Melanocyte of skin (primary cell): ENCODE data around the gene AP2M1. TPM values are rescaled to one million over a fixed set of nuclear protein-coding genes. Genes with fewer than 3 reads are reported as not detected.

Experiments used
- total RNA-seq, 2 donors: library from RNA; depleted of rRNA; stranded (reverse); fragments of >200 nt; gene quantifications; 2 replicates each; pipeline ENCODE4 v1.2.3, GENCODE V29; 2012

Gene AP2M1
- total RNA-seq = 100 to 1,000 TPM; 214 to 239 TPM

GRCh38 chr3:184174646-184175492, at the start of gene AP2M1:
AP2M1 (plus strand) TSS chr3:184174855; CDS start chr3:184176994, 2,139 bp downstream.

DNA sequence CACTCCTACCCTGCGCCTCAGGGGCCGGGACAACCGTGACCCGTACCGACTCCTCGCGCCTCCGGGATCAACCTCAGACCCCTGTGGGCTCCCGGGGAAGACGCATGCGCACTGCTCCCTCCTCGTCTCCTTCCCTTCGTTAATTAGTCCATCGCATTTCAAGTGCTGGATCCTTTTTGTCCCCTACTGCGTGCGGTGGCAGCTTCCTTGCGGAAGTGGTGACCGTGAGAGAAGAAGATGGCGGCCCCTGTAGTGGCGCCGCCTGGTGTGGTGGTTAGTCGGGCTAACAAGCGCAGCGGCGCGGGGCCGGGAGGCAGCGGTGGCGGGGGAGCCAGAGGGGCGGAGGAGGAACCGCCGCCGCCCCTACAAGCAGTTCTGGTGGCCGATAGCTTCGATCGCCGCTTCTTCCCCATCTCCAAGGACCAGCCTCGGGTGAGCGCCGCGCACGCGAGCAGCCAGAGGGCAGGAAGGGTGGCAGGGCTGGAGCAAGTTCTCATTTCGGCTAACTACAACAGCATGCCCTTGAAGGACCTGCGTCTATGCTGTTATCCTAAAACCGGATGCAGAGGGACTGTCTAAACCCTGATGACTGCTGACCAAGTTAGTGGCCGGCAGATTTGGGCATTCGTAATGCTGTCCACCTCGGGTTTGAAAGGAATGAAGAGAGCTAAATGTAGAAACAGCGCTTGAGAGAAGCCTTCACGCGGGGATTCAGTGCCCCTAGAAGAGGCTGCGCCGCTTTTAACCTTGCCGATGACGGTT, 39.3 kb upstream of the AP2M1 start, which contains the start of gene EIF2B5:
TSS of gene EIF2B5 (plus strand) at position 210 of the 762 bp plus-strand sequence. CDS start at position 238, 28 bp downstream.

GRCh38 chr3:184154885-184155643, 19.6 kb upstream of the AP2M1 start, which contains the start of gene DVL3:
DVL3 (plus strand) TSS chr3:184155377; CDS start chr3:184155636, 259 bp downstream.

GRCh38 chr3:184186184-184186901, 11.7 kb downstream of the AP2M1 start, which contains the start of gene ABCF3:
ABCF3 (plus strand) TSS chr3:184186199; CDS start chr3:184186208, 9 bp downstream.

DNA sequence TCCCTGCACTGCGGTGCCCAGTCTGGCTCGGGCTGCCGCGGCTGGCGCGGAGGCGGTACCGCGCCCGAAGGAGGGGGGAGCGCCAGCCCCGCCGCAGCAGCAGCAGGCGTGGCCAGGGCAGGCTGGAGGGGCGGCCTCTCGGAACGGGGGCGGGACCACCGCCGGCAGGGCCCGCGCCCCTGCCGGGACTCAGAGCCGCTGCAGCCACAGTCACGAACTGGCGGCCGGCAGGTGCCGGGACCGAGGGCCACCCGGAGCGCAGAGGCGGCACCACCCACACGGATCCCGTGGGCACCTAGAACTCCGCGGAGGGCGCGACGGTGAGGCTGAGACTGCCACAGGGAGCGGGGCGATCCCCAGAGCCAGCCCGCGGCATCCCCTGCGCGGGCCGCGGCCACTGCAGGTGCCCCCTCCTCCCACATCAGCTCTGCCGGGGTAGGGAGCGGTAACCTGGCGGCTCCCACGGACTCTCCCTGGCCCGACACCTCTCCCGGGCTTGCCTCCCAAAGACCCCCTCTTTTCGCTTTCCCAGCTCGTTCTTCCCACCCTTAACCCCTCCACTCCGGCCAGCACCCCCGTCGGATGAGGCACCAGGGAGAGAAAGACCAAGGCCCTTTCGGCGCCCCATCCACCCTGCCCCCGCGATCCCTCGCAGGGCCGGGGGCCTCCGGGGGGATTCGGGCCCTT, 54.9 kb downstream of the AP2M1 start, which contains the start of gene VWA5B2:
TSS of gene VWA5B2 (plus strand) at position 192 of the 687 bp plus-strand sequence. CDS start 944 bp downstream, outside the sequence.

Other genes starting within 250 kb of the AP2M1 start
- 10 to 100 TPM; 20.0 to 21.6 TPM for gene ABCC5, start 157.0 kb upstream of the AP2M1 start, total RNA-seq
- not detected for gene HTR3D, start 143.1 kb upstream of the AP2M1 start, total RNA-seq
- gene HTR3C, start 121.8 kb upstream of the AP2M1 start, total RNA-seq = not detected
- not detected for gene HTR3E, start 77.8 kb upstream of the AP2M1 start, total RNA-seq
- gene EIF2B5, start 39.5 kb upstream of the AP2M1 start, total RNA-seq = 10 to 100 TPM; 35.4 to 45.6 TPM
- 10 to 100 TPM; 41.0 to 54.7 TPM for gene DVL3, start 19.5 kb upstream of the AP2M1 start, total RNA-seq
- gene ABCF3, start 11.3 kb downstream of the AP2M1 start, total RNA-seq = 10 to 100 TPM; 39.9 to 52.9 TPM
- not detected for gene VWA5B2, start 54.7 kb downstream of the AP2M1 start, total RNA-seq
- 10 to 100 TPM; 68.8 to 88.9 TPM for gene ALG3, start 74.1 kb downstream of the AP2M1 start, total RNA-seq
- 1 to 10 TPM; 3.8 to 9.0 TPM for gene EEF1AKMT4, start 74.8 kb downstream of the AP2M1 start, total RNA-seq
- under 1 TPM; 0.33 to 0.69 TPM for gene CAMK2N2, start 86.7 kb downstream of the AP2M1 start, total RNA-seq
- not detected for gene ECE2, start 101.2 kb downstream of the AP2M1 start, total RNA-seq
- 100 to 1,000 TPM; 324 to 411 TPM for gene PSMD2, start 124.4 kb downstream of the AP2M1 start, total RNA-seq
- gene EIF4G1, start 139.8 kb downstream of the AP2M1 start, total RNA-seq = 100 to 1,000 TPM; 191 to 328 TPM
- gene FAM131A, start 162.7 kb downstream of the AP2M1 start, total RNA-seq = 10 to 100 TPM; 15.7 to 22.7 TPM
- gene CLCN2, start 186.8 kb downstream of the AP2M1 start, total RNA-seq = 1 to 10 TPM; 4.1 to 6.7 TPM
- 100 to 1,000 TPM in 1 of 2 donors, 10 to 100 TPM in 1; 40.3 to 102 TPM for gene POLR2H, start 186.9 kb downstream of the AP2M1 start, total RNA-seq
- not detected for gene THPO, start 203.4 kb downstream of the AP2M1 start, total RNA-seq
- gene CHRD, start 205.2 kb downstream of the AP2M1 start, total RNA-seq = under 1 TPM in 1 of 2 donors, not detected in 1; 0.34 TPM